Lung (tissue), 12 donors: ENCODE data around the gene ZNF70. TPM values are rescaled to one million over a fixed set of nuclear protein-coding genes. Genes with fewer than 3 reads are reported as not detected.
A peak's percentile ranks its signal among the peaks of the same experiment; 100 is the strongest.

Source experiments
- ATAC-seq: fragments of 200-7000 bp; cut with Tn5 transposase; one replicate; pipeline ENCODE4 v1.9.1; 2020; ENCODE audit warnings: moderate number of reproducible peaks; ENCODE audit not compliant: insufficient read depth, low FRiP score
- DNase-seq, 3 donors: peaks; one replicate each; pipeline ENCODE4 v3.0.0-alpha.2; 2013 to 2017
- H3K27ac ChIP-seq, 2 donors: one replicate each; pipeline ENCODE4 v1.5.1; 2013; ENCODE audit warnings: mild to moderate bottlenecking in 2 of 2, moderate library complexity in 2 of 2, control low read depth in 1 of 2, inconsistent platforms in 1 of 2, low read depth in 1 of 2, low read length in 1 of 2
- H3K27me3 ChIP-seq, 3 donors: one replicate each; pipeline ENCODE4 v1.5.1; 2013; ENCODE audit warnings: low read length in 2 of 3; ENCODE audit not compliant: control insufficient read depth in 3 of 3, insufficient read depth in 3 of 3
- H3K36me3 ChIP-seq, 4 donors: one replicate each; pipeline ENCODE4 v1.5.1; 2013; ENCODE audit warnings: low read length in 4 of 4, mild to moderate bottlenecking in 1 of 4, moderate library complexity in 1 of 4; ENCODE audit not compliant: control insufficient read depth in 4 of 4, insufficient read depth in 4 of 4
- H3K4me1 ChIP-seq, 5 donors: one replicate each; pipeline ENCODE4 v1.5.1; 2013; ENCODE audit warnings: low read length in 5 of 5, mild to moderate bottlenecking in 2 of 5, moderate library complexity in 1 of 5; ENCODE audit not compliant: control insufficient read depth in 5 of 5, insufficient read depth in 5 of 5
- H3K4me3 ChIP-seq: one replicate; pipeline ENCODE4 v1.5.1; 2013; ENCODE audit warnings: mild to moderate bottlenecking, control low read depth, moderate library complexity
- H3K9ac ChIP-seq, 2 donors: one replicate each; pipeline ENCODE4 v1.5.1; 2013; ENCODE audit warnings: low read length in 2 of 2, control low read depth in 1 of 2; ENCODE audit not compliant: insufficient read depth in 1 of 2
- H3K9me3 ChIP-seq, 4 donors: one replicate each; pipeline ENCODE4 v1.5.1; 2013; ENCODE audit warnings: low read length in 3 of 4, mild to moderate bottlenecking in 1 of 4, moderate library complexity in 1 of 4; ENCODE audit not compliant: control insufficient read depth in 4 of 4, insufficient read depth in 3 of 4
- WGBS, 2 donors: extraction: QIAGEN DNeasy Blood & Tissue Kit; methylation state at CpG; one replicate each; pipeline ENCODE4 v1.1.7; 2013; 5-methylcytosine and 5-hydroxymethylcytosine counted together
- polyA plus RNA-seq, 2 donors: library from polyadenylated mRNA; stranded (reverse); fragments of 200-250 nt; gene quantifications; one replicate each; pipeline ENCODE4 v1.2.1, GENCODE V29; 2013
- total RNA-seq, 2 donors: library from RNA; depleted of rRNA in 1 of 2; stranded (reverse); fragments of >200 nt in 1 of 2; gene quantifications; one replicate each; pipeline ENCODE4 v1.2.1, GENCODE V29; 2014 to 2021
- TF ChIP-seq, protein P1 (sequence below): IDR thresholded peaks from 2 replicates; pipeline ENCODE4 v1.5.1; 2012; ENCODE audit warnings: mild to moderate bottlenecking; ENCODE audit errors: control extremely low read depth, extremely low read depth
- donor health status: control.
- donor health status: control.
- donor health status: Bipolar disorder and iron deficiency.
- donor health status: healthy.
- donor health status: DM: yes; HTN: yes; CAD: no.

The ZNF70 gene
- total and polyA plus RNA-seq, 4 donors: 0.98 to 6.9 (median 3.7) TPM

DNA sequence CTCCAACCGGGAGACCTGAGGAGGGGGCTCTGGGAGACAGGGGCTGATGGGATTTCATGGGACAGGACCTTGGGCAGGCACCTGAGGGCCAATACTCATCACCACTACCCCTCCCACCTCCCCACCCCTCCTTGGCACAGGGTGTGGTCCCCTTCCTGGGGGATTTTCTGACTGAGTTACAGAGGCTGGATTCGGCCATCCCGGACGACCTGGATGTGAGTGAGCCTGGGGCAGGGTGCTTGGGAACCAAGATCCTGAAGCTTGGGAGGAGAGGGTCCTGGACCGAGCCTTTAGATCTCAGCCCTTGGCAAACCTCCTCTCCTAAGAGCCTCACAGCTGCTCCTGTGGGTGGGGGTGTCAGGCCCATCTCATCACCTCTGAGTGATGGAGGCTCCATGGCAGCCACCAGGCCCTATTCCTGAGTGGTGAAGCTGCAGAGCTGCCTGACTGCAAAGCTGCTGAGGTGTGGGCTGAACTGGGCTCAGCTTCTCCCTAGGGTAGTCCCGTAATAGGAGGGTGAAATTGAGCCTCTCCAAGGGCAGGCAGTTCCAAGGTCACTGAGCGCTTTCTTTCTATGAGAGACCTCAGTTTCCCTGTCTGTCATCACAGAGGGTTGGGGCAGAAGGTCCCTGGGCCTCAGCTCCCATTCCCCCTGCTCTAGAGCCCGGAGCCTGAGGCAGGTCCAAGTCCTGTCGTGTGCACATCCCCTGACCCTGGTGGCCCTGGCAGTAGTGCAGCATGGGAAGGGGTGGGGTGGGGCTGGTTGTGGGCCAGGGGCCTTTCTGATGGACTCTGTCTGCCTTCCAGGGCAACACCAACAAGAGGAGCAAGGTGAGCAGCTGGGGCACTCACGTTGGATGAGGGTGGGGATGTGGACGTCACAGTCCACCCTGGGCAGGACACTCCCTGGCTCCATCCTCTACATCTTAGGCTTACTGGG is 53.6 kb downstream of the ZNF70 start:
- Histone ChIP-seq H3K9me3 (peaks cover 0 to 2% (median 0%) of the 10 kb centered on the region in 4 donors), H3K9ac (no peak overlapping the region), H3K4me3 (no peak overlapping the region), H3K36me3 (peaks cover 14 to 40% (median 31%) of the 10 kb centered on the region in 4 donors), H3K27me3 (no peaks in the 10 kb centered on the region), H3K27ac (peak overlapping the region in 1 of 2 donors; percentile 51), H3K4me1 (no peaks in the 10 kb centered on the region)
- no peak for ATAC-seq
- no peak for DNase-seq
- TF ChIP-seq, protein P1, sequence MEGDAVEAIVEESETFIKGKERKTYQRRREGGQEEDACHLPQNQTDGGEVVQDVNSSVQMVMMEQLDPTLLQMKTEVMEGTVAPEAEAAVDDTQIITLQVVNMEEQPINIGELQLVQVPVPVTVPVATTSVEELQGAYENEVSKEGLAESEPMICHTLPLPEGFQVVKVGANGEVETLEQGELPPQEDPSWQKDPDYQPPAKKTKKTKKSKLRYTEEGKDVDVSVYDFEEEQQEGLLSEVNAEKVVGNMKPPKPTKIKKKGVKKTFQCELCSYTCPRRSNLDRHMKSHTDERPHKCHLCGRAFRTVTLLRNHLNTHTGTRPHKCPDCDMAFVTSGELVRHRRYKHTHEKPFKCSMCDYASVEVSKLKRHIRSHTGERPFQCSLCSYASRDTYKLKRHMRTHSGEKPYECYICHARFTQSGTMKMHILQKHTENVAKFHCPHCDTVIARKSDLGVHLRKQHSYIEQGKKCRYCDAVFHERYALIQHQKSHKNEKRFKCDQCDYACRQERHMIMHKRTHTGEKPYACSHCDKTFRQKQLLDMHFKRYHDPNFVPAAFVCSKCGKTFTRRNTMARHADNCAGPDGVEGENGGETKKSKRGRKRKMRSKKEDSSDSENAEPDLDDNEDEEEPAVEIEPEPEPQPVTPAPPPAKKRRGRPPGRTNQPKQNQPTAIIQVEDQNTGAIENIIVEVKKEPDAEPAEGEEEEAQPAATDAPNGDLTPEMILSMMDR: no peak
- 71 to 84% methylated on average over 11 of the region's 11 CpGs for WGBS, 2 donors

DNA sequence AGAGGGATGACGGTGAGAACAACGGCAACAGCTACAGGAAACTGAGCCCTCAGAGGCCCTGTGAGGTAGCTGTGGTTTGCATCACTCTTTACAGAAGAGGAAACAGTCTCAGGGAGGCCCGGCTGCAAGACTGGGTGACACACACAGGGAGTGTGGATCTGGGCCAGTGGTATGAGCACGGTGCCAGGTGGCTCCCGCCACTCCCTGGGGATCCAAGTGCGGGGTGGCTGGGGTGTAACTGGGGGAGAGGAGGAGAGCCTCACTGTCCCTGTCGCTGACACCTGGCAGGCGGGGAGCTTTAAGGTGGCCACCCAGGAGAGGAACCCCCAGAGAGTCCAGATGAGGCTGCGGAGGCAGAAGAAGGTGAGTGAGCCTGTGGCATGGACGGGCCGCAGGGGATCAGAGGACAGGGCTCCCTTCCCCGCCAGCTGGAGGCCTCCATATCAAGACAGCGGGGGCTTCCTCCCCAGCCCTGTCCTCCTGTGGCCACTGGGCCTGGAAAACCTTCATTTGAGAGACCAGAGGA is 54.5 kb downstream of the ZNF70 start:
- H3K4me1 ChIP-seq: no peaks in the 10 kb centered on the region
- ATAC-seq (peak; percentile 49), DNase-seq (no peak)
- 35 to 71% methylated on average over 13 of the region's 13 CpGs for WGBS, 2 donors
- H3K9ac ChIP-seq: no peak overlapping the region
- TF ChIP-seq, protein P1: no peak
- H3K27ac ChIP-seq: peak overlapping the region in 1 of 2 donors; percentile 51
- peaks cover 14 to 40% (median 27%) of the 10 kb centered on the region in 4 donors for H3K36me3 ChIP-seq
- no peak overlapping the region for H3K4me3 ChIP-seq
- H3K27me3 ChIP-seq: no peaks in the 10 kb centered on the region
- peaks cover 0 to 2% (median 0%) of the 10 kb centered on the region in 4 donors for H3K9me3 ChIP-seq

DNA sequence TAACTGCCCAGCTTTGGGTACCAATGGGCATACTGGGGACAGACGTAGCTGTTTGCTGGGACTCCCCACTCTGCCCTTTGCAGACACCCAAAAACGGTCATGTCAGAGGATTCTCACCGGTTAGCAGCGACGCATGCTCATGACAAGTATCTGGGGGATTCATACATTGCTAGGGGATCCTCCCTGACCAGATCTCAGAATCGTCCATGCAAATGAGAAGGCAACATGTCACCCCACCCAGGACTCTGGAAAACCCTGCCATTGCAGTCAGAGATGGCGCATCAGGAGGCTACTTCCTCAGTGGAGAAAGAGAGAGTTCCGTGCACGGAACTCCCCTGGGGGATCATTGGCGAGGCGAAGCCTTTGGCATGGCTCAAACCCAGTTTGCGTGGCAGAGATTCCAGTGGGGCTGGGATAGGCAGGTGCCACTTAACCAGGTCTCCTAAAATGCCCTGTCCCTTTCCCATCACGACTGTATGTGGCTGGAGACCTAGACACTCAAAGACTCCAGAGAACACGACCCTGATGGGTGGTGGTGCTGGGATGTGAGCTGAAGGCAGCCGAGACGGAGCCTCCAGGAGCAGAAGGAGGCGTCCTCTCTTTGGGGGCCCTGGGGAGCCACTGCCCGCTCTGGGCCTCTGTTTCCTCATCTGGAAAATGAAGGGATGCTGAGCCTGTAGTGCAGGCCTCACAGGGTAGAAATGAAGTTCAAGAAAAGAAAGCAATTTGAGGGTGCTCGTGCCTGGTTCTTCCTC is 55.2 kb downstream of the ZNF70 start:
- DNase-seq: no peak

More for the DNA sequence above, 55.2 kb downstream of the ZNF70 start:
- Histone ChIP-seq H3K36me3 (peaks cover 14 to 40% (median 25%) of the 10 kb centered on the region in 4 donors), H3K27me3 (no peaks in the 10 kb centered on the region), H3K4me3 (no peak overlapping the region), H3K9me3 (peaks cover 0 to 2% (median 0%) of the 10 kb centered on the region in 4 donors), H3K9ac (no peak overlapping the region), H3K27ac (peak overlapping the region in 1 of 2 donors; percentile 72), H3K4me1 (no peaks in the 10 kb centered on the region)
- TF ChIP-seq, protein P1: no peak
- no peak for ATAC-seq
- WGBS, 2 donors: 62 to 81% methylated on average over 19 of the region's 19 CpGs
